Peyer's patch (tissue), 4 donors: ENCODE measurements around the gene TMEM35B.

Experiments used
- CTCF ChIP-seq, 6 experiments: fragments of 450-650 bp in 4 of 6; fragments of 200-600 bp in 2 of 6; sonication (generic) in 1 of 6; IDR thresholded peaks; one replicate each; pipeline ENCODE4 v1.5.1; 2017 to 2019; ENCODE audit warnings: antibody characterized with exemption in 6 of 6, mild to moderate bottlenecking in 3 of 6, moderate library complexity in 1 of 6
- POLR2A ChIP-seq, 2 donors: fragments of 450-650 bp; IDR thresholded peaks; one replicate each; pipeline ENCODE4 v1.5.1; 2017; ENCODE audit warnings: antibody characterized with exemption in 2 of 2, mild to moderate bottlenecking in 2 of 2, moderate library complexity in 2 of 2

GRCh38 chr1:34982820-34983376, 2.2 kb downstream of the TMEM35B start:
- TF ChIP-seq CTCF (IDR thresholded peaks at IDR 0.05): no peak
- TF ChIP-seq POLR2A (IDR thresholded peaks at IDR 0.05): no peak
